DND-41 (cell line): Measurements from ENCODE around the gene CYSLTR2.

Source experiments
- ATAC-seq: fragments of 200-7000 bp; cut with Tn5 transposase; 3 replicates; pipeline ENCODE4 v1.9.1; 2021; ENCODE audit warnings: low read depth; ENCODE audit not compliant: insufficient read depth
- DNase-seq: peaks from one replicate; pipeline ENCODE4 v3.0.0-alpha.2; 2020
- H2AFZ ChIP-seq: 2 replicates; pipeline ENCODE4 v1.6.0; 2012; ENCODE audit warnings: low read depth, low read length
- H3K27ac ChIP-seq: 2 replicates; pipeline ENCODE4 v1.5.1; 2012; ENCODE audit warnings: low read length, inconsistent platforms
- H3K27me3 ChIP-seq: fragments of 200-600 bp; sonication (generic); 2 replicates; pipeline ENCODE4 v1.6.0; 2012; ENCODE audit warnings: low read length, mild to moderate bottlenecking, inconsistent platforms; ENCODE audit not compliant: insufficient read depth, poor library complexity
- H3K36me3 ChIP-seq: 2 replicates; pipeline ENCODE4 v1.5.1; 2012; ENCODE audit warnings: low read length, inconsistent platforms; ENCODE audit not compliant: insufficient read depth
- H3K4me1 ChIP-seq: 2 replicates; pipeline ENCODE4 v1.5.1; 2012; ENCODE audit warnings: mild to moderate bottlenecking, low read length; ENCODE audit not compliant: insufficient read depth
- H3K4me2 ChIP-seq: 2 replicates; pipeline ENCODE4 v1.6.0; 2012; ENCODE audit warnings: mild to moderate bottlenecking, moderate library complexity, low read length, inconsistent platforms; ENCODE audit not compliant: insufficient read depth
- H3K4me3 ChIP-seq, 2 experiments: fragments of 200-600 bp in 1 of 2; shearing (Covaris generic) in 1 of 2; 2 replicates each; pipeline ENCODE4 v1.5.1; 2012 to 2016; ENCODE audit warnings: inconsistent platforms in 2 of 2, low read length in 2 of 2, mild to moderate bottlenecking in 2 of 2, low read depth in 1 of 2, moderate library complexity in 1 of 2
- H3K79me2 ChIP-seq: 2 replicates; pipeline ENCODE4 v1.6.0; 2012; ENCODE audit warnings: low read length, inconsistent platforms; ENCODE audit not compliant: insufficient read depth
- H3K9ac ChIP-seq: 2 replicates; pipeline ENCODE4 v1.6.0; 2012; ENCODE audit warnings: low read depth, mild to moderate bottlenecking, inconsistent platforms, low read length, moderate library complexity
- H3K9me3 ChIP-seq: 2 replicates; pipeline ENCODE4 v1.5.1; 2012; ENCODE audit warnings: low read length, moderate library complexity, mild to moderate bottlenecking, inconsistent platforms; ENCODE audit not compliant: insufficient read depth, severe bottlenecking
- H4K20me1 ChIP-seq: 2 replicates; pipeline ENCODE4 v1.6.0; 2012; ENCODE audit warnings: low read length; ENCODE audit not compliant: insufficient read depth
- EZH2 ChIP-seq: IDR thresholded peaks from 3 replicates; pipeline ENCODE4 v1.6.1; 2012; ENCODE audit warnings: borderline replicate concordance, low read depth, mild to moderate bottlenecking, moderate library complexity, low read length, inconsistent platforms; ENCODE audit not compliant: severe bottlenecking
- TF ChIP-seq, protein P1 (sequence below): IDR thresholded peaks from 2 replicates; pipeline ENCODE4 v1.5.1; 2012; ENCODE audit warnings: borderline replicate concordance, low read length, moderate library complexity, mild to moderate bottlenecking; ENCODE audit not compliant: poor library complexity, severe bottlenecking; ENCODE audit errors: extremely low read depth

CYSLTR2 gene

DNA sequence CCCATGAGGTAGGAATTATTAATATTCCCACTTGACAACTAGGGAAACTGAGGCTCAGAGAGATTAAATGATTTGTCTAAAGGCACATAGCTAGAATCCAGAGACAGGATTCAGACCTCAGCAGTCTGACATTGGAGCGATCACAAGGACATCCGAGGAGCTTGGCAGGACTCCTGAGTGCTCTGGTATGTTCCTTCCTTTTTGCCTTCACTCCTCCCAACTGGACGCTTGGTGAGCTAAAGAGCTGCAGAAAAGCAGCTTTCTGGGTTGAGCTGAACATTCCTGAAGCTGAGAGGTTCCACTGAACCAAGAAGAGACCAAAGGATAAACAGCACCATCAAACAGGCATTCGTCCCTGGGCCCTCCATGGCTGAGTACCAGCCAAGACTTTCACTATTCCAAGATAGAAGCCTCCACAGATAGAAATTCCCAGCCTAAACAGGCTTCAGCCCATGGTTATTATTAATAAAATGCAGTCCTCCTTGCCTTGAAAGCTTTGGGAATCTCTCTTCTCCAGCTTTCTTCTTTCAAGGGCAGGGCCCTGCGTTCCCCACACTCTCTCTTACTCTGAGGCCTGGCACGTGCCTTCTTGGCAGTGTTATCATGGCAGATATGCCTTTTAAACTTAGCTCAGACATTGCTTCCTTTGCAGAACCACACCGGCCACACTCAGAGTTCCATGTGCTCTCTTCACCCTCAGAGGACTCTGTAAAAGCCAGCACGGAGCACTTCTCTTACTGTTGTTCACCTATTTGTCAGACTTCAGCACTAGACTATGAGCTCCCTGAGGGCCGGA is 97.1 kb downstream of the CYSLTR2 start:
- H3K79me2 ChIP-seq: no peaks in the 10 kb centered on the region
- no peaks in the 10 kb centered on the region for H3K27me3 ChIP-seq
- TF ChIP-seq EZH2: no peak
- TF ChIP-seq, protein P1, sequence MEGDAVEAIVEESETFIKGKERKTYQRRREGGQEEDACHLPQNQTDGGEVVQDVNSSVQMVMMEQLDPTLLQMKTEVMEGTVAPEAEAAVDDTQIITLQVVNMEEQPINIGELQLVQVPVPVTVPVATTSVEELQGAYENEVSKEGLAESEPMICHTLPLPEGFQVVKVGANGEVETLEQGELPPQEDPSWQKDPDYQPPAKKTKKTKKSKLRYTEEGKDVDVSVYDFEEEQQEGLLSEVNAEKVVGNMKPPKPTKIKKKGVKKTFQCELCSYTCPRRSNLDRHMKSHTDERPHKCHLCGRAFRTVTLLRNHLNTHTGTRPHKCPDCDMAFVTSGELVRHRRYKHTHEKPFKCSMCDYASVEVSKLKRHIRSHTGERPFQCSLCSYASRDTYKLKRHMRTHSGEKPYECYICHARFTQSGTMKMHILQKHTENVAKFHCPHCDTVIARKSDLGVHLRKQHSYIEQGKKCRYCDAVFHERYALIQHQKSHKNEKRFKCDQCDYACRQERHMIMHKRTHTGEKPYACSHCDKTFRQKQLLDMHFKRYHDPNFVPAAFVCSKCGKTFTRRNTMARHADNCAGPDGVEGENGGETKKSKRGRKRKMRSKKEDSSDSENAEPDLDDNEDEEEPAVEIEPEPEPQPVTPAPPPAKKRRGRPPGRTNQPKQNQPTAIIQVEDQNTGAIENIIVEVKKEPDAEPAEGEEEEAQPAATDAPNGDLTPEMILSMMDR: no peak
- H2AFZ ChIP-seq: 0 out of 2 replicates have a peak overlapping the region, but pooled peaks have one; percentile 7
- no peaks in the 10 kb centered on the region for H3K36me3 ChIP-seq
- no peaks in the 10 kb centered on the region for H3K9me3 ChIP-seq
- no peak overlapping the region for H3K9ac ChIP-seq
- H3K4me1 ChIP-seq: peaks cover 21% of the 10 kb centered on the region
- ATAC-seq: no peak
- no peak overlapping the region for H3K4me3 ChIP-seq
- H3K27ac ChIP-seq: peak overlapping the region; percentile 32; the same call in 1 of the 2 replicates
- H3K4me2 ChIP-seq: no peak overlapping the region
- DNase-seq: no peak
- H4K20me1 ChIP-seq: no peaks in the 10 kb centered on the region

DNA sequence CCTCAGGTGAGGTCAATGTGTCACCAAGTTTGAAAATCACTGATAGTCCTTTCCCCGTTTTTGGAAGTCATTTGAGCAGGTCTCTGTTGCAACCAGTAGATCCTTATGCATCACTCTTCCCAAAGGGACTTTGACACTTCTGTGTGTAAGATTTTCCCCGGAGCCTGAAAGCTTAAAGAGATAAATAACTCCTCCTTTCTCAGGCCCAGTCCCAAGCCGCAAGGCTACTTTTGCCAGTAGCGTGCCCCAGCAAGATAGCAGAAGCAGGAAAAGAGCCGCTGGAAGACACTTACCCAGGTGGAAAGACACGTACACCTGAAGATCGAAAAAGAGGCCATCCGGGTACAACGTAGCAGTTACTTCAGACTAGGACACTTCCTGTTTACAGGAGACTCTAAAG is 106.9 kb downstream of the CYSLTR2 start:
- H3K4me2 ChIP-seq: no peak overlapping the region
- no peak overlapping the region for H3K4me3 ChIP-seq
- no peaks in the 10 kb centered on the region for H3K36me3 ChIP-seq
- no peak overlapping the region for H2AFZ ChIP-seq
- no peak overlapping the region for H3K27ac ChIP-seq
- H4K20me1 ChIP-seq: no peaks in the 10 kb centered on the region
- H3K9ac ChIP-seq: no peak overlapping the region
- H3K9me3 ChIP-seq: peaks cover 15% of the 10 kb centered on the region
- no peaks in the 10 kb centered on the region for H3K79me2 ChIP-seq
- TF ChIP-seq EZH2: no peak
- TF ChIP-seq, protein P1: no peak
- DNase-seq (no peak), ATAC-seq (no peak)
- no peaks in the 10 kb centered on the region for H3K4me1 ChIP-seq
- no peaks in the 10 kb centered on the region for H3K27me3 ChIP-seq
